ENCODE measurements around the gene PLEKHG3.

PLEKHG3 gene

DNA sequence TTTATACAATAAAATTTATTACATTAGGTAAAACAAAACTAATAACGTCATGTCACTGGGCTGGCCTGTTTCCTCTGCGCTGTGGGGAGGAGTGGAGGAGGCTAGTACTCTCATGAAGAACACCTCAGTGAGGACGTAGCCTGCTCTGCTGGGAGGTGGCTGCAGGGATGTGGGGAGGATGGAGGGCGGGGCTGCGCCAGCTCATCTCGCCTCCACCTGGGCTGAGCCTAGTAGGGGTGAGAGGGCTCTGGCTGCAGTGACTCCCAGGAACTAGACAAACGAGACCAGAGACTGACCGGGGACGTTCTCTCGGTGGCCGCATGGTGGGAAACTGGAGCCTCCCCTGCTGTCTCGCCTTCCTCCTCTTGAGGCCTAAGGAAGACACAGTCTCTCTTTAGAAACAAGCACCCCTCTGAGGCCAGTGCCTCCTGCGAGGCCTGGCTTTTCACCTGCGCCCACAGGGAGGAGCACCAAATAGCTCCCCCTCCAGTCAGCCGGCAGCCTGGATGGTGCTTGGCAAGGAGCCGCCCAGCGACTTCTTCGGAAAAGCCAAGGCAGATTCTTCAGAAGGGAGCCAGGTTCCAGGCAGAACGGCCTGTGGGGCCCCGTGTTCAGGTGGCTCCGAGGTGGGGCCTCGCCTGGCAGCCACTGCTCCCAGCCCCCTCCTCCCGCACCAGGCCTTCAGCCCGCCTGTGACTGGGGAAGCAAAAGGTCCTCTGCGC lies 62.4 kb downstream of the PLEKHG3 start:
- no peak for DNase-seq

DNA sequence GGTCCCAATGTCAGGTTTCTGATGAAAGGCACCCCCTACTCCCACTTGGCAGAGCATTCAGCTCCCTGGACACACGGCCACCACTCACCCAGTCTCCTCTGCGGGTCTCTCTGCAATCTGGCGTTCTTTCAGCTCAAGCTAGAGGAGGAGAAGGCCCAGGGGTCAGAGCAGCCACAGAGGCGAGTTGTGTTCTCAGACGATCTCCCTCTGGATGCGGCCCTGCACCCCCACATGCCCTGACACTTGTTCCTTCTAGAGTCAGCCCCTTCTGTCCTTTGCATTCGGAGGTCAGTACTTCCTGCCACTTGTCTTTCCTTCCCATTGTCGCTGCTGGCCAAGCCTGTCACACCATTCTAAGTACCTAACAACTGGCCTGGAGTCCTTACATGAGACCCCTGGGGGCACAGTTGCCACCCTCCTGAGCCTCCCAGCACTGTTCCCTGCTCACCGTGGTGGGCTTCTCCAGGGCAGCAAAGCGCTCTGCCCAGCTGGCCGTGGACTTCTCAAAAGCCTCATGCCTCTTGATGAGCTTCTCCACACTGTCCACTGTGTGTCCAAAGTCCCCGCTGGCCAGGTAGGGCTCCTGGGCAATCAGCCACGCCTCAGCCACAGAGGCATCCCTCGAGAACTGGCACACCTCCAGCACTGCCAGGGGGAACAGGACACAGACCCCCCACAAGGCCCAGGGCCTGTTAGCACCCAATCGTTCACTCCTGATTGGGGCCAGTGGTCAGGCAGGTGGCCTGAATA lies 63.2 kb downstream of the PLEKHG3 start:
- DNase-seq = no peak

DNA sequence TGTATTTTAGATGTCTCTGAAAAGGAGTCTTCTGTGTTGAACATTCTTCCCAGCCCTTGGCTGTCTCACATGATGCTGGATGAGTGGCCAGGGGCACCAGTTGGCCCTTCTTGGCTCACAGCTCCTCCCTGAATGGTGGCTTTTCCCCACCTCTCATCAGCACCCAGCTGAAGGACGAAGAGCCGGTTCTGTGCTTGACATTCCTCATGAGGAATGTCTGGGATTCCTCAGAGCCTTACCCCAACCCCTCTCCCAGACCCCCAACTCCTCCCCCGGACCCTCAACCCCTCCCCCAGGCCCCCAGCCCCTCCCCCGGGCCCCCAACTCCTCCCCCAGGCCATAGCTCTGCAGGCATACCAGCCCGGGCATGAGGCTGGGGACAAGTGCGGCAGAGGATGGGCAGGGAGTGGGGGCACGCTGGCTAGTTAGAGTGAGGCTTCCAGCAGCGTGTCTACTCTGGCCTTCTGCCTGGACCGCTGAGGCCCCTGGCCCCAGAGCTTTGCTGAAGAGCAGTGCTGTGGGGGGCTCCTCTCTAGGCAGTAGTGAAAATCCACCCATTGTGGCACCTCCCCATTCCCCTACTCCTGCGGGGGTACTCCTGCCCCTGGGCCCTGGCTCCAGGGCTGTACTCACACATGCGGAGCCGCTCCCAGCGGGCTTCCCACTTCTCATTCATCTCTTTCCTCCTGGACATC lies 64.3 kb downstream of the PLEKHG3 start:
- no peak for DNase-seq

DNA sequence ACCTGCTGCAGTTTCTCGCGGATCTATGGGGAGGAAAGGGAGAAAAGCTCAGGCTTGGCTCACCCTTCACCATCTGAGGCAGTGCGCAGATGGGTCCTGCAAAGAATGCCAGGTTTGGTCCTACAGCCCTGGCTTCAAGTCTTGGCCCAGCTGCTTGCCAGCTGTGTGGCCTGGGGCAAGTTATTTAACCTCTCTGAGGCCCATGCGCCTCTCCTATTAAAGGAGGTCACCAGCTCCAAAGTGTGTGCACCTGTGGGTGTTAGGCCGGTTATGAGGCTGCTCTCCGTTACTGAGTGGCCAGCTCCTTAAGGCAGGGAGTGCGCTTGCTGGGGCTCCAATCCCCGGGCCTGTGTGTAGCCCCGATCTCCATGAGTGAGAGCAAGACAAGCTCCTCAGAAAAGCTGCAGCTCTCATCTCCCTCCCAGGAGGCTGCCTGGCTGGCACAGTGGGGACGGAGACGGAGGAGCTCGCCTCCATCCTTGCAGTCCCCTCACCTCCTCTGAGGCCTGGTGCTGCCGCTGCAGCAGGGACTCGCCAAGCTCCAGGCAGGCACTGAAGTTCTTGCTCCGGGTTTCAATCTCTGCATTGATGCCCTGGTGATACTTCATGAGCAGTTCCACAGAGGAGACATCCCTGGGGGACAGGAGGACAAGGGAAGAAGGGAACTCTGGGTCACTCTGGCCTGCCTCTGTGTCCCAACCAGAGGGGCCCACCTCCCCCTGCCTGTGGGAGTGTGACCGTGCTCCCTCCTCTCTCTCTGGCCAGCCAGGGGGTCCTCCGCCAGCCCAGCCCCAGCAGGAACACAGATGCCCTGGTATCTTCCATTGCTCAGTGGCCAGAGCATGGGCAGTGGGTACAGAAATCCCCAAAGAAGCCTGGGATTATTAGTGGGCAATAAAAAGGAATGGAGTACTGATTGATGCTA lies 65.1 kb downstream of the PLEKHG3 start:
- no peak for DNase-seq

DNA sequence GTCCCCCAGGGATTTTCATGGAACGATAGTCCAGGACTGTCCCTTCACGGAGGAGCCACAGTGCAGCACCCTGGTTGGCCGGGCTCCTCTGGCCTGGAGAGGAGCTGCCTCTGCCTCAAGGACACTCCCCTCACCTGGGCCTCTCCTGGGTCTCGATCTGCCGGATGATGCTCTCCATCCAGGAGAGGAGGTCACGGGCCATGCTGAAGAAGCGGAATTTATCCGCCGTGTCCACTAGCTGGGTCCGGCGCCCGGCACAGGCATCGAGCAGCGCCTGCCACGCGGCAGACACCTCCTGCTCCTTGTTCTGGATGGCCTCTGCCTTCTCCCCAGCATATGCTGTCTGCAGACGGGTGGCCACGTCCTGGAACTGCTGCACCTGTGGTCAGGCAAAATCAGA lies 66.5 kb downstream of the PLEKHG3 start:
- DNase-seq = no peak

DNA sequence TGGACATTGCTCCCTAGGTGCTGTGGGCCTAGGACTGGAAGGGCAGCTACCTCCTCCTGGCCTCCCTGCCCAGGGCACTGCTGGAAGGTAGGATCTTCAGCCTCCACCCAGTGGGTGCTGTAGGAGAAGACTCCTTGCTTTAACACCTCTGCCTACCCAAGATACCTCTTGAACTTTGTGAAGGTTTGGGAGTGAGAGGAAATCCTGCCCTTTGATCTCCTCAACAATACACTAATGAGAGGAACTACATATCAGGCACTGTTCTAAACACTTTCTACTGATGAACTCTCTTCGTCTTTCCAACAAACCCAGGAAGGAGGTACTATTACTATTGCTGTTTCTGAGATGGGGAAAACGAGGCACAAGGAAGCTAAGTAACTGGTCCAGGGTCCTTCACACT lies 66.9 kb downstream of the PLEKHG3 start:
- no peak for DNase-seq

DNA sequence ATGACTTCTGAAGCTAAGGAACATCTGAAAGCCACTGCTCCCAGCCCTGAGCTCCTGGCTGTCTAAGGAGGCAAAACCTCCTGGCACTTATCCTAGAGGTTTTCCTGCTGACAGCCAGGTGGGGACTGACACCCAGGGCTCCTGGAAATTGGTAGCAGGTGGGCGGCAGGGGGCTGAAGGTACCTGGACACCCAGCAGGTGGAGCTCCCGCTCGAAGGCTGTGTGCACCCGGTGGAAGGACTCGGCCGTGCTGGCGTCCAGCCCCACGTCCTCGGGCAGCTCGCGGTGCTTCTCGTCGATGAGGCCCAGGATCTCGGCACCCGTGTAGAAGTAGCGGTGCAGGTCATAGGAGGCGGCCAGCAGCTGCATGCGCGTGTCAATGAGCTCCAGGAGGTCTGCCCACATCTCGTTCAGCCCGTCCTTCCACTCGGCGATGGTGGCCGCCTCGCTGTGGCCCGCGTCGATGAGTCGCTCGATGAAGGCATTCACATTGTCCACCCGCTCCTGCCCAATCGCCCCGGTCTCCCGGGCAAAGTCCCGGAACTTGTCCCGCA lies 68.2 kb downstream of the PLEKHG3 start:
- DNase-seq = no peak

DNA sequence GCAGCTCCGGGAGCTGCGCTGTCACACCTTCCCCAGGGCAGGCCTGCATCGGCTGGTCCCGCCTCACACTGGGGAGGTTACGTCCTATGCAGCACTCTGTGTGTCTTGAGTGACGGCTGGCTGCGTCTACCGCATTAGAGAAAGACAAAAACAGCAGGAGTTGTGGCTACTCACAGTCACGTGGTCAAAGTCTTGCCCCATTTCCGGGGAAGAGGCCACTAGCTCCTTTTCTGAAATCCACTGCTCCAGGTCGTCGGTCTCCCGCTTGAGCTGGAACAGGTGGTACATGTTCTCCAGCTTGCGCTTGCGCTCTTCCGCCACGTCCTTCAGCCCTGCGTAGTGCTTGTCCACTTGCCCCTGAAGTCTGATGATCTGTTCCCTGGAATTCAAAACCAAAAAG lies 68.8 kb downstream of the PLEKHG3 start:
- no peak for DNase-seq

DNA sequence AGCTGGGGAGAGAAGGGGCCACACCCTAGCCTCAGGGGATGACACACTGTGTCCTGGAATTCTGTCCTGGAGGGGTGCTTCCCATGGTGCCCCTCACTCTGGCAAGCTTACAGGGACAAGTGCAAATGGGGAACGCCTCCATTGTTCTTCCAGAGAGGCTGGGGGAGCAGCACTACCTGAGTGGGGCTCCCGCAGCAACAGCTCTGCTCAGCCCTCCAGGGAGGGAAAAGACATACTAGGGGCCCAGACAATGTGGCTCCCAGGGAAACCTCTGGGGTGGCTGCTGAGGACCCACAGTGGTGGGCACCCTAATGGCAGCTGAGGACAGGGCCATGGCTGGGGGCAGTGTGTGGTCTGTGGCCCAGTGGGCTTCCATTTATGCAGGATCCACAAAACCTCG lies 69.4 kb downstream of the PLEKHG3 start:
- DNase-seq = no peak

DNA sequence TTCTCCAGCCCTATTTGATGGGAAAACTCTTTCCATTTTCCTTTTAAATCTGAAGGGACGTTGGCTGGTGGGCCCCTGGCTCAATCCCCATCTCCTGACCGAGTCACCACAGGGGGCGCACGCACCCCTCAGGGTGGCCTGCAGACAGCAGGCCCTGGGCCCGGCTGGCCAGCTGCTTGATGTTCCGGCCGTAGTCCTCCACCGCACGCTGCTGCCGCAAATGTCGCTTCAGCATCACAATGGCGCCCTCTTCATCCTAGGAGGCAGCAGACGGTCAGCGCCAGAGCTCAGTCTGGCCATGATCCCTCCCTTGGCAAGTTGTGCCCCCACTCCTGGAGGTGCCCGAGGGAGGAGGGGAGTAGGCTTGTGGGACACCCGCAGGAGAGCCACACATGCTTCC lies 70.0 kb downstream of the PLEKHG3 start:
- no peak for DNase-seq

DNA sequence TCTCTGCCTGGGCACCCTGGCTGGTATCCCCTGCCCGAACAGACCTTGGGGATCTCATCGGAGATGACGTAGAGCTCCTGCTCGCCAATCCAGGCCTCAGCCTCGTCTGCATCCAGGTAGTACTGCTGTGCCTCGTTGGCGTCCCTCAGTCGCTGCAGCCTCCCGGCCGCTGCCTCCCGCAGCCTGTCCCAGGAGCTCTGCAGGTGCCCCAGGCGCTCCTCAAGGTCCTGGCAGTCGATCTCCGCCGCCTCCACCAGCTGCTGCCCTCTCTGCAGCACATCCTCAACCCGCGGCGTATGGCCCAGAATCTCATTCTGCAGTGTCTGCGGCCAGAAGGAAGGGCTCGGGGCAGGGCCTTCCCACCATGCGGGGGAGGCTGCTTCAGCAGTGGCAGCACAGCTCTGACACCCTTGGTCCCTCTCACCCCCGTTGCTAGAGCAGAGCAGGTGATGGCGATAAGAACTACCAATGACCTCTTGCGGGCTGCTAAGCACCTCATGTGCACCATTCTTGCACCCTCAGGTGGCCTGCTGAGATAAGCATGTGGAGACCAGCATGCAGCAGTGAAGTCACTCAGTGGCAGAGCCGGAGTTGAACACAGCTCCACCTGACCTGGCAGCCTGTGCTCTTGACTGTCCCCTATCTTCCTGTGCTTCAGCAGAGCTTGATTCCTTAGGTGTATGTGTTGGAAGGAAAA lies 71.0 kb downstream of the PLEKHG3 start:
- no peak for DNase-seq

DNA sequence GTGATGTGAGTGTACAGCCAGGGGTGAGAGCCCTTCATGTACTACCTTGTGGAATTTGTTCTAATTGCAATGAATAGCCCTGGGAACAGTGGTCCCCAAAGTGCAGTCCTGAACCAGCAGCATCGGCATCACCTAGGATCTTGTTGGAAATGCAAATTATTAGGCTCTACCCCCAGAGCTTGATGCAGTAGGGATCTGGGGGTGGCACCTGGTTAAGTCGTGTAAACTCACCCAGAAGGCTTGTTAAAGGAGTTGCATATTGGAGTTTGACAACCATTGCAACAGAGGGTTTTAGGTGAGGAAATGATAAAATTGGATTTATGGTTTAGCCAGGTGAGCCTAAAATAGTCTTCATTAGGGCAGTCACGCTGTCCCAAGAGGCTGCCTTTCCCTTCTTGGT lies 73.2 kb downstream of the PLEKHG3 start:
- DNase-seq = no peak

DNA sequence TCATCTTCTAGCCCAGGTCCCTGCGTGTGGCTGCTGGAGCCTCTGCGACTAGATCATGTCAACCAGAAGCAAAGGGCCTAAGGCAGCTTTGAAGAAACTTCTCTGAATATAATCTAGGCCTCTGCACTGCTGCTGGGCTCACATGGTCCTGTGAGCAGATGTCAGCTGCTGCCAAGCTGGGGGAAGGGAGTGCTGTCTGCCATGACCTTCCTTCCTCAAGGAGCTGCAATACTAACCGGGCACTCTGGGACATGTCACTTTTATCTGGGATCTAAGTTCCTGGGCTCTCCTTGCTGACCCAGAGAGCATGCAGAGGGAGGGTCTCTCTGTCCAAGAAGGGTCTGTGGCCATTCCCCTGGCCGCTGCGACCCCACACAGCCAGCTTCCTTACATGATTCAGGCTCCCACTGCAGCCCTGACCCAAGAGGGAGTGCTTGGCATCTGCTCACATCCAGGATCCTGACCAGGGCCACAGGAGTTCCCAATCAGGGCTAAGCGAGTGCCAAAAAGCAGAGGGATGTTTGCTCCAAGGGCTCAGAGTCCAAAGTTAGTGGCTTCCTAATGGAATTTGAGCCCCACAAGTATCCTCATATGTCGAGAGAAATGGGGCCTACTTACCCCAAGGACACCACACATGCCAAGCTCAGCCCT lies 74.0 kb downstream of the PLEKHG3 start:
- no peak for DNase-seq

DNA sequence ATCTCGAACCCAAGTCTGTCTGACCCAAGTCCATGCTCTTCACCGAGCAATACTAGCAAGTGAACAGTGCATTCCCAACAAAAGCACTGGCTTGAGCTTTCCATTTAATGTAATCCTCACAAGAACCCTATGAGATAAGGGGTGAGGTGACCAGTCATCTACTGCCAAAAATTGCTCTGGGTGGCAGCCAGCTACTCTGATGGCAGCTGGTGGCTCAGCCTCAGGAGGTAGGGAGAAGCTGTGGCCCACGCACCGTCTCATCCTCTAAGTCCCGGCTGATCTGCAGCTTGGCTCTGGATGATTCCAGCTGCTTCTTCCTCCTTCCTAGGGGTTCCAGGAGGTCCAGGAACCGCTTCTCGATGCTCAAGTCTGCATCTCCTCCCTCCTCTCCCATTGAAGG lies 75.2 kb downstream of the PLEKHG3 start:
- no peak for DNase-seq

DNA sequence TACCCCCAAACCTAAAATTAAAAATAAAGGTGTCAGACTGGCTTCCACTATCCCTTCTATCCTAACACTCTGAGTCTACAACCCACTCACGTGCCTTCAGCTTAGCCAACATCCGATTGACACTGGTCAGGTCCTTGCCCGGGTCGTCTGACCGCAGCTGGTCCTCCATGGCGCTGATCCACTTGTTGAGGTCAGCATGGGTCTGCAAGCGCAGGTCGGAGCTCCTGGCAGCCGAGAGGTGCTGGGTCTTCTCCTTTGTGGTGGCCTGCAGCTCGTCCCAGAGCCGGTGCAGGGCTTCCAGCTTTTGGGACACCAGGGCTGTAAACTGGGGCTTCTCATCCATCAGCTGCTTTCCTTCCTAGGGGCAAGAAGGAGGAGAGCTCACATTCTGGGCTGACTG lies 78.0 kb downstream of the PLEKHG3 start:
- DNase-seq = no peak

DNA sequence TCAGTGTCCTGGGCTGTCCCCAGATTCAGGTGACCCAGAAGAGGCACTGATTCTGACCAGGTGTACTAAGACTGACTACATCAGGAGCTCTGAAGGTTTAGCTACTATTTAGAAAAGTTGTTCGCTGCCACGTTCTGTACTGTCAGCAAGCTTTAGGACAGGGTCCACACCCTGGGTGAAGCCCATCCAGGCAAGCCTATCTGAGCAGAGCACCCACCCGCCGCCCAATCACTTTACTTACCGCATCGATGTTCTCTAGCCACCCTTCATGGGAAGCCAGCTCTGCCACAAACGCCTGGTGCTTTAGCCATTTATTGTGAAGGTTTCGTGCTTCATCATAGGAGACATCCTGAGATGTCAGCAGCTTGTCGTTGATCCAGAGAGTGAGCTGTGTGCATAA lies 79.8 kb downstream of the PLEKHG3 start:
- no peak for DNase-seq

DNA sequence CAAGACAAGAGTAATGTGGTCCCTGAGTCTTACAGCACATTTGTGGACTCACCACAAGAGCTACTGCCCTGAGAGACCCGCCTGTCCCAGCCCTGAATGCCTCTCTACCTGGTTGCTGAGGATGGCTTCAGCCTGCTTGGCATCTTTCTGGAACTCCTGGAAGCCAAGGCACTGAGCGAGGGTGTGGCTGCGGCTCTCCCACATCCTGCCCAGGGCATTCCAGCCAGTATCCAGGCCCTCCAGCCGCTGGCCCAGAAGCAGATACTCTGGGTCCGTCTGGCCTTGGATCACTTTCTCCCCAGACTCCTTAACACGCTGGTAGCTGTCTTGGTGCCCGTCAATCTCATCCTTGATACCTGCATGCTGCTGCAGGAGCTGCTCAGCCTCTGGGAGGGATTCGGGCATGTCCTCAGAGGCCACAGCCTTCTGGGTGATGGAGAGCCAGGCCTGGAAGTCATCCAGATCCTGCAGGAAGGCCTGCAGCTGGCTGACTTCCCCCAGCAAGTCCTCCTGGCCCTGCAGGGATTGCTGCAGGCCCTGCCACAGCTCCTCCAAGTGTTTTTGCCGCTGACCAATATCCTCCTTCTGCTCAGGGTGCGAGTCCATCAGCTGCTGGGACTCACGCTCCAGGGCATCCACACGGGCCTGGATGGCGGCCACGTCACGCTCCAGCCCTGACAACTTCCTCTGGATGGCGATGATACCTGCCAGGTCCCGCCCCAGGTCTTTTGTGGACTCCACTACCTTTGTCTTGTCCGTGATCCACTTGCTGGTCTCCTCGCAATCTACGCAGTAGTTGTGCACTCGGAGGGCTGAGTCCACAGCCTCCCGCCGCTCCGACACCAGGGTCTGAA lies 82.3 kb downstream of the PLEKHG3 start:
- DNase-seq = no peak

DNA sequence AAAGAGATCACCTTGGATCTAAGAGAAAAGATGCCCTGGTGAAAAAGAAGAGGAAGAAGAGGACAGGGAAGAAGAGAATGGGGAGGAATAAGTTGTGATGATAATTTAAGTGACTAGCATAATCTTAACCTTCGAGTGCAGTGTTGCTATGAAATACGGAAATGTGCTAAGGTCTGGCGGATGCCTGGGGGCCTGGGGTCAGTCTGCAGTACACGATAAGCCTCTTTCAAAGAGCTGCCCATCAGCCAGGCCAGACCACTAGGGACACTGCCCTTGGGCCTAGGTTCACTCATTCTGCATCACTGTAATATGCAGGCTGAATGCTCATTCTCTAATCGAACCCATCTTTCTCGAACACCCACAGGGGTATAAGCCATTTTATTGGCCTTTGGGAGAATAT lies 83.4 kb downstream of the PLEKHG3 start:
- DNase-seq = no peak

DNA sequence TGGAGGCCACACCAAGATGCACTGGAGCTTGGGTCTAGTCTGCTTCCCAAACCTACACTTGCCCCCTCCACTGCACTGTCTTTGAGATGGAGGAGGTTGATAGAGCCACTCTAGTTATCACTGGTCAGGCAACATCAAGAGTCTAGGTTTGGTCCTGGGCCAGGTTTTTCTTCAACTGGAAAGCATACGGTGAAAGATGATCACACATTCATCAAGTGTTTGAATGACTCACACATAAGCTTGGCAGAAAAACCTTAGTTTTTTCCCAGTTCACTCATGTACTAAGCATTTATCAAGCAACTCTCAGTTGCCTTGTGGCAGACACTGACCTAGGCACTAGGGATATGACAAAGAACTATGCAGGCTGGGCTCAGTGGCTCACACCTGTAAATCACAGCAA lies 84.5 kb downstream of the PLEKHG3 start:
- DNase-seq = no peak

DNA sequence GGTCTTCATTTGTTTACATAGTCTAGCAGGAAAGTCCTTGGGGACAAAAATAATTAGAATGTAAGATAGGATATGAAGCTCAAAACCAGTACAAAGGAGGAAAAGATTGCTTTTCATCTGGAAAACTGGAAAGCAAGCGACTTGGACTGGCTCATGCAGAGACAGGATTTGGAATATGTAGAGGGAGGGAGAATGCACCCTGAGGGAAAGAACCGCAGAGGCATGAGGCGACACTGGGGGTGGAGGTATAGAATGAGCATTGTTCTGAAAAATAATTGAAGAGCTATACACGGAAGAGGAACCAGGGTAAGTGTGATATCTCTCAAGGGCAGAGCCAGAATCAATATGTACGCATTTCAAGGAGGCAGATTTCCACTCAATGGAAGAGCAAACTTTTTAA lies 85.5 kb downstream of the PLEKHG3 start:
- no peak for DNase-seq
